ENCODE data around the gene FAM161B.

GRCh38 chr14:73913256-73913655 is 36.6 kb downstream of the FAM161B start:
- TF ChIP-seq CTCF (IDR thresholded peaks at IDR 0.05) (no peak), POLR2A (IDR thresholded peaks at IDR 0.05) (no peak)

Data from esophagus squamous epithelium (tissue), 4 donors.